ENCODE data around the gene PPFIBP2.

DNA sequence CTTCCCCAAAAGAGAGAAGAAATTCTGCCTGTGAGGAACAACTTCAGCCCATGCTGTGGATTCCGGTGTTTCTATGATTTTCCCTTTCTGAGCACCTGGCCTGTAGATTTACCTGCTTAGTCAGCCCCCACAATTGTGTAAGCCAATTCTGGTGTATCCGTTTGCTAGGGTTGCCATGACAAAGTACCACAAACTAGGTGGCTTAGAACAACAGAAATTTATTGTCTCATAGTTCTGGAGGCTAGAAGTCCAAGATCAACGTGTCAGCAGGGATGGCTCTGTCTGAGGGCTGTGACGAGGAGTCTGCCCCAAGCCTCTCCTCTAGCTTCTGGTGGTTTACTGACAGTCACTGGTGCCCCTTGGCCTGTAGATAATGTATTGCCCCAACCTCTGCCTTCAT lies 175.4 kb downstream of the PPFIBP2 start:
- TF ChIP-seq EZH2 (optimal IDR thresholded peaks at IDR 0.05; ENCODE audit: low read depth, low read length) (no peak), EZH2phosphoT487 (IDR thresholded peaks at IDR 0.05; ENCODE audit: low read length) (no peak)
- TF ChIP-seq, protein P1, sequence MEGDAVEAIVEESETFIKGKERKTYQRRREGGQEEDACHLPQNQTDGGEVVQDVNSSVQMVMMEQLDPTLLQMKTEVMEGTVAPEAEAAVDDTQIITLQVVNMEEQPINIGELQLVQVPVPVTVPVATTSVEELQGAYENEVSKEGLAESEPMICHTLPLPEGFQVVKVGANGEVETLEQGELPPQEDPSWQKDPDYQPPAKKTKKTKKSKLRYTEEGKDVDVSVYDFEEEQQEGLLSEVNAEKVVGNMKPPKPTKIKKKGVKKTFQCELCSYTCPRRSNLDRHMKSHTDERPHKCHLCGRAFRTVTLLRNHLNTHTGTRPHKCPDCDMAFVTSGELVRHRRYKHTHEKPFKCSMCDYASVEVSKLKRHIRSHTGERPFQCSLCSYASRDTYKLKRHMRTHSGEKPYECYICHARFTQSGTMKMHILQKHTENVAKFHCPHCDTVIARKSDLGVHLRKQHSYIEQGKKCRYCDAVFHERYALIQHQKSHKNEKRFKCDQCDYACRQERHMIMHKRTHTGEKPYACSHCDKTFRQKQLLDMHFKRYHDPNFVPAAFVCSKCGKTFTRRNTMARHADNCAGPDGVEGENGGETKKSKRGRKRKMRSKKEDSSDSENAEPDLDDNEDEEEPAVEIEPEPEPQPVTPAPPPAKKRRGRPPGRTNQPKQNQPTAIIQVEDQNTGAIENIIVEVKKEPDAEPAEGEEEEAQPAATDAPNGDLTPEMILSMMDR (IDR thresholded peaks at IDR 0.05; ENCODE audit: low read length), result no peak
